Ishikawa (cell line): Measurements from ENCODE around the gene COL24A1.

Source experiments
- CEBPB ChIP-seq: IDR thresholded peaks from 2 replicates; pipeline ENCODE4 v1.6.1; 2012
- FOXM1 ChIP-seq: IDR thresholded peaks from 2 replicates; pipeline ENCODE4 v1.6.1; 2012; ENCODE audit warnings: low read depth, borderline replicate concordance
- MAX ChIP-seq: IDR thresholded peaks from 2 replicates; pipeline ENCODE4 v1.6.1; 2012
- NFIC ChIP-seq: IDR thresholded peaks from 2 replicates; pipeline ENCODE4 v1.6.1; 2012

DNA sequence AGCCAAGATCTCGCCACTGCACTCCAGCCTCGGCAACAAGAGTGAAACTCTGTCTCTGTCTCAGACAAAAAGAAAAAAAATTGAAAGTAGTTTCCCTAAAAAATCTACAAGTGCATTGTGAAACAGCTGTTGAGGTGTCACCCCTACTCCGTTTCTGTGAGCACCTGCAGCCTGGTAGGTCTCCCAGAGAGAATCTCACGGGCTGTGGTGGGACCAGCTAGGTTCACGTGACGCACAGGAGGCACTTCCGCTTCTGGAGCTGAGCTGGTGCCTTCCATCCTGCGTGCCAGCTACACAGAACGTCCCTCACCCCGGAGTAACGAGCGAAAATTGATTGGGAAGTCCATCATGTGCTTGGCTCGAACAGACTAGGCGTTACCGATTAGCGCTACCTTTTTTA lies 66.8 kb downstream of the COL24A1 start:
- TF ChIP-seq MAX (no peak), CEBPB (no peak), NFIC (no peak), FOXM1 (no peak)
